A549 treated with AZD2906 at 1 μM for 4 hours (cell line): ENCODE data around the gene DCAF11. TPM values are rescaled to one million over a fixed set of nuclear protein-coding genes. Genes with fewer than 3 reads are reported as not detected.

Experiments
- total RNA-seq: library from RNA; stranded (reverse); fragments of 200-300 nt; extraction: Qiagen RNA extraction; gene quantifications from 5 replicates; pipeline ENCODE4 v1.2.3, GENCODE V29; 2022

The DCAF11 gene
- total RNA-seq = 20.3 to 26.4 TPM (median 20.7 TPM) in 5 replicates

GRCh38 chr14:24114532-24115421 lies at the start of gene DCAF11, which contains the start of gene NRL:
TSS of gene DCAF11 (plus strand) at chr14:24114777. CDS start at chr14:24115595, 818 bp downstream.
TSS of gene NRL (minus strand) at chr14:24114949. CDS start at chr14:24082848, 32,101 bp downstream.

GRCh38 chr14:24071144-24071697 lies 43.4 kb upstream of the DCAF11 start, which contains the start of gene CPNE6:
TSS of gene CPNE6 (plus strand) at chr14:24071562. CDS start at chr14:24072937, 1,375 bp downstream.

GRCh38 chr14:24093901-24094840 lies 20.4 kb upstream of the DCAF11 start, which contains the start of gene PCK2:
TSS of gene PCK2 (plus strand) at chr14:24094311. CDS start at chr14:24094406, 95 bp downstream.

GRCh38 chr14:24130380-24130716 lies 15.8 kb downstream of the DCAF11 start, which contains the start of gene FITM1:
TSS of gene FITM1 (plus strand) at chr14:24130659. CDS start at chr14:24131564, 905 bp downstream.

GRCh38 chr14:24135834-24136683 lies 21.5 kb downstream of the DCAF11 start, which contains the start of gene PSME1:
TSS of gene PSME1 (plus strand) at chr14:24136194. CDS start at chr14:24136263, 69 bp downstream.

GRCh38 chr14:24141097-24141880 lies 26.7 kb downstream of the DCAF11 start, which contains the start of gene EMC9:
TSS of gene EMC9 (minus strand) at chr14:24141591. CDS start at chr14:24141304, 287 bp downstream.

GRCh38 chr14:24146453-24146977 lies 31.9 kb downstream of the DCAF11 start, which contains the start of gene PSME2:
TSS of gene PSME2 (minus strand) at chr14:24146610. CDS start at chr14:24146581, 29 bp downstream.

GRCh38 chr14:24146978-24147760 lies 32.6 kb downstream of the DCAF11 start, which contains the start of gene RNF31:
TSS of gene RNF31 (plus strand) at chr14:24147498. CDS start at chr14:24147699, 201 bp downstream.

GRCh38 chr14:24160850-24161804 lies 46.5 kb downstream of the DCAF11 start, which contains the start of gene IRF9:
TSS of gene IRF9 (plus strand) at chr14:24161265. CDS start at chr14:24162145, 880 bp downstream.

GRCh38 chr14:24171422-24172260 lies 57.1 kb downstream of the DCAF11 start, which contains the start of gene REC8:
TSS of gene REC8 (plus strand) at chr14:24172080. CDS start at chr14:24172553, 473 bp downstream.

Other genes starting within 250 kb of the DCAF11 start
- gene DHRS4, start 161.0 kb upstream of the DCAF11 start, total RNA-seq = 45.3 to 49.8 TPM (median 47.9 TPM) in 5 replicates
- 23.3 to 33.2 TPM (median 30.8 TPM) in 5 replicates for gene DHRS4L2, start 125.8 kb upstream of the DCAF11 start, total RNA-seq
- gene CARMIL3, start 62.8 kb upstream of the DCAF11 start, total RNA-seq = 0.48 to 0.59 TPM (median 0.49 TPM) in 5 replicates
- 0.05 to 0.12 TPM (median 0.06 TPM) in 4 of 5 replicates, not detected in the other for gene CPNE6, start 43.2 kb upstream of the DCAF11 start, total RNA-seq
- gene PCK2, start 20.5 kb upstream of the DCAF11 start, total RNA-seq = 17.2 to 22.3 TPM (median 20.2 TPM) in 5 replicates
- 0.74 to 1.1 TPM (median 0.98 TPM) in 5 replicates for gene NRL, start 172 bp downstream of the DCAF11 start, total RNA-seq
- gene FITM1, start 15.9 kb downstream of the DCAF11 start, total RNA-seq = 0.10 to 0.13 TPM in 2 of 5 replicates, not detected in the others
- gene PSME1, start 21.4 kb downstream of the DCAF11 start, total RNA-seq = 158 to 182 TPM (median 161 TPM) in 5 replicates
- gene EMC9, start 26.8 kb downstream of the DCAF11 start, total RNA-seq = 46.5 to 62.7 TPM (median 58.0 TPM) in 5 replicates
- 150 to 197 TPM (median 159 TPM) in 5 replicates for gene PSME2, start 31.8 kb downstream of the DCAF11 start, total RNA-seq
- gene RNF31, start 32.7 kb downstream of the DCAF11 start, total RNA-seq = 20.3 to 33.7 TPM (median 32.3 TPM) in 5 replicates
- gene IRF9, start 46.5 kb downstream of the DCAF11 start, total RNA-seq = 15.6 to 20.2 TPM (median 16.5 TPM) in 5 replicates
- 2.7 to 5.3 TPM (median 3.3 TPM) in 5 replicates for gene REC8, start 57.3 kb downstream of the DCAF11 start, total RNA-seq
- 75.4 to 87.1 TPM (median 80.0 TPM) in 5 replicates for gene IPO4, start 74.0 kb downstream of the DCAF11 start, total RNA-seq
- 60.6 to 69.9 TPM (median 64.6 TPM) in 5 replicates for gene TM9SF1, start 80.7 kb downstream of the DCAF11 start, total RNA-seq
- gene TSSK4, start 90.9 kb downstream of the DCAF11 start, total RNA-seq = not detected in 5 replicates
- gene CHMP4A, start 98.7 kb downstream of the DCAF11 start, total RNA-seq = 78.2 to 100.0 TPM (median 79.3 TPM) in 5 replicates
- gene MDP1, start 101.3 kb downstream of the DCAF11 start, total RNA-seq = 28.9 to 33.7 TPM (median 31.1 TPM) in 5 replicates
- 433 to 471 TPM (median 446 TPM) in 5 replicates for gene NEDD8, start 117.6 kb downstream of the DCAF11 start, total RNA-seq
- 53.0 to 66.2 TPM (median 54.3 TPM) in 5 replicates for gene GMPR2, start 118.2 kb downstream of the DCAF11 start, total RNA-seq
- gene TINF2, start 127.8 kb downstream of the DCAF11 start, total RNA-seq = 33.4 to 37.5 TPM (median 36.9 TPM) in 5 replicates
- 0.93 to 1.8 TPM (median 1.1 TPM) in 5 replicates for gene TGM1, start 148.4 kb downstream of the DCAF11 start, total RNA-seq
- 15.8 to 17.3 TPM (median 16.6 TPM) in 5 replicates for gene RABGGTA, start 156.8 kb downstream of the DCAF11 start, total RNA-seq
- gene DHRS1, start 185.0 kb downstream of the DCAF11 start, total RNA-seq = 9.9 to 12.1 TPM (median 12.0 TPM) in 5 replicates
- gene NOP9, start 185.1 kb downstream of the DCAF11 start, total RNA-seq = 13.4 to 16.4 TPM (median 14.4 TPM) in 5 replicates
- gene CIDEB, start 193.2 kb downstream of the DCAF11 start, total RNA-seq = 0.12 to 0.26 TPM (median 0.23 TPM) in 5 replicates
- 2.4 to 5.1 TPM (median 4.0 TPM) in 5 replicates for gene LTB4R2, start 195.4 kb downstream of the DCAF11 start, total RNA-seq
- gene LTB4R, start 196.7 kb downstream of the DCAF11 start, total RNA-seq = 3.1 to 6.1 TPM (median 5.2 TPM) in 5 replicates
- gene ADCY4, start 220.3 kb downstream of the DCAF11 start, total RNA-seq = not detected in 5 replicates
- not detected in 5 replicates for gene RIPK3, start 225.2 kb downstream of the DCAF11 start, total RNA-seq